ENCODE results near the gene FBXL16.

The FBXL16 gene

GRCh38 chr16:725463-726187 lies 20.0 kb upstream of the FBXL16 start:
- H3K4me3 ChIP-seq (ENCODE audit: low read depth, low read length): no peak overlapping the region
- no peak for DNase-seq (ENCODE audit: low read depth)

- DNase-seq (ENCODE audit: low read depth): no peak
Observed at GRCh38 chr16:725041-725376, 19.4 kb upstream of the FBXL16 start.

GRCh38 chr16:724188-725040 lies 18.8 kb upstream of the FBXL16 start:
- H3K4me3 ChIP-seq (ENCODE audit: low read depth, low read length): no peak overlapping the region
- DNase-seq (ENCODE audit: low read depth): no peak

More at GRCh38 chr16:725041-725376, 19.4 kb upstream of the FBXL16 start:
- H3K4me3 ChIP-seq (ENCODE audit: low read depth, low read length): no peak overlapping the region

- no peak overlapping the region for H3K4me3 ChIP-seq (ENCODE audit: low read depth, low read length)
- no peak for DNase-seq (ENCODE audit: low read depth)
Observed at GRCh38 chr16:723695-724094, 18.1 kb upstream of the FBXL16 start.

GRCh38 chr16:722835-723633 lies 17.4 kb upstream of the FBXL16 start:
- H3K4me3 ChIP-seq (ENCODE audit: low read depth, low read length): no peak overlapping the region
- DNase-seq (ENCODE audit: low read depth): no peak

GRCh38 chr16:721765-722540 lies 16.4 kb upstream of the FBXL16 start:
- DNase-seq (ENCODE audit: low read depth): no peak

GRCh38 chr16:720990-721764 lies 15.6 kb upstream of the FBXL16 start, which contains the start of gene ANTKMT:
Gene ANTKMT, plus strand, starts transcription at chr16:721146. Its CDS starts 129 bp downstream, at chr16:721275.
- H3K4me3 ChIP-seq (ENCODE audit: low read depth, low read length): peak within 1 kb of the TSS; percentile 78
- DNase-seq (ENCODE audit: low read depth): no peak

More at GRCh38 chr16:721765-722540, 16.4 kb upstream of the FBXL16 start:
- H3K4me3 ChIP-seq (ENCODE audit: low read depth, low read length): peak overlapping the region; percentile 78

- peak overlapping the region; percentile 78 for H3K4me3 ChIP-seq (ENCODE audit: low read depth, low read length)
- DNase-seq (ENCODE audit: low read depth): peak; percentile 46
Observed at GRCh38 chr16:720447-720989, 14.9 kb upstream of the FBXL16 start.

- H3K4me3 ChIP-seq (ENCODE audit: low read depth, low read length): peak overlapping the region; percentile 78
- no peak for DNase-seq (ENCODE audit: low read depth)
Observed at GRCh38 chr16:719815-720446, 14.3 kb upstream of the FBXL16 start.

GRCh38 chr16:718922-719321 lies 13.3 kb upstream of the FBXL16 start:
- H3K4me3 ChIP-seq (ENCODE audit: low read depth, low read length): no peak overlapping the region
- no peak for DNase-seq (ENCODE audit: low read depth)

GRCh38 chr16:718389-718788 lies 12.8 kb upstream of the FBXL16 start:
- H3K4me3 ChIP-seq (ENCODE audit: low read depth, low read length): no peak overlapping the region
- no peak for DNase-seq (ENCODE audit: low read depth)

- DNase-seq (ENCODE audit: low read depth): no peak
- no peak overlapping the region for H3K4me3 ChIP-seq (ENCODE audit: low read depth, low read length)
Observed at GRCh38 chr16:717450-718245, 12.0 kb upstream of the FBXL16 start.

GRCh38 chr16:716768-717325 lies 11.2 kb upstream of the FBXL16 start:
- DNase-seq (ENCODE audit: low read depth): no peak
- H3K4me3 ChIP-seq (ENCODE audit: low read depth, low read length): no peak overlapping the region

- H3K4me3 ChIP-seq (ENCODE audit: low read depth, low read length): peak overlapping the region; percentile 63
Observed at GRCh38 chr16:716200-716568, 10.6 kb upstream of the FBXL16 start.

GRCh38 chr16:715477-716199 lies 10.0 kb upstream of the FBXL16 start:
- peak overlapping the region; percentile 63 for H3K4me3 ChIP-seq (ENCODE audit: low read depth, low read length)
- no peak for DNase-seq (ENCODE audit: low read depth)

More at GRCh38 chr16:716200-716568, 10.6 kb upstream of the FBXL16 start:
- DNase-seq (ENCODE audit: low read depth): no peak

Data from skeletal muscle cell (primary cell).